B cell (primary cell): ENCODE measurements around the gene TCN2.

Experiments used
- CTCF ChIP-seq: fragments of 200-600 bp; IDR thresholded peaks from one replicate; pipeline ENCODE4 v1.8.0; 2022; ENCODE audit warnings: antibody characterized with exemption, mild to moderate bottlenecking
- EZH2 ChIP-seq: IDR thresholded peaks from 2 replicates; pipeline ENCODE4 v1.6.1; 2012; ENCODE audit warnings: borderline replicate concordance, low read depth, mild to moderate bottlenecking, moderate library complexity, low read length; ENCODE audit not compliant: insufficient read depth, poor library complexity, severe bottlenecking

GRCh38 chr22:30584441-30584840 lies 22.5 kb upstream of the TCN2 start:
- TF ChIP-seq CTCF (no peak), EZH2 (no peak)
